Endothelial cell of umbilical vein (primary cell): ENCODE results near the gene IL4R. TPM values are rescaled to one million over a fixed set of nuclear protein-coding genes. Genes with fewer than 3 reads are reported as not detected.

ENCODE experiments used
- BruUV-seq: library from RNA; stranded (reverse); fragments of 400-500 nt; replicated peaks from 2 replicates; lab custom pipeline; 2021; lab: Mats Ljungman, UMichigan
- CTCF ChIA-PET: fragments of 300-600, 350-600 bp; sonication (Branson Sonifier 250); formaldehyde crosslinking; loops from one replicate; lab custom pipeline; 2021; ENCODE audit warnings: antibody characterized with exemption, inconsistent platforms; lab: Charles Lee
- POLR2A ChIA-PET: fragments of 300-600, 350-600 bp; sonication (Branson Sonifier 250); formaldehyde crosslinking; loops from one replicate; lab custom pipeline; 2021; ENCODE audit warnings: antibody characterized with exemption, inconsistent platforms; lab: Charles Lee
- DNase-seq: peaks from one replicate; pipeline ENCODE4 v3.0.0-alpha.2; 2011; ENCODE audit warnings: low read depth, low spot score
- FAIRE-seq: peaks from 2 replicates; lab custom pipeline; 2011; peaks lifted over from hg19 to GRCh38; lab: Jason Lieb, UNC
- H2AFZ ChIP-seq: 2 replicates; pipeline ENCODE4 v1.6.0; 2012; ENCODE audit warnings: low read depth, low read length, control low read depth, inconsistent platforms
- H3K27ac ChIP-seq: 2 replicates; pipeline ENCODE4 v1.5.1; 2011; ENCODE audit warnings: low read depth, mild to moderate bottlenecking, control low read depth, low read length, moderate library complexity; ENCODE audit not compliant: insufficient read depth
- H3K27me3 ChIP-seq, 2 experiments: 2 replicates each; pipeline versions ENCODE4 v1.6.0 to v1.6.1; 2011; ENCODE audit warnings: low read length in 2 of 2, mixed read lengths in 1 of 2; ENCODE audit not compliant: control insufficient read depth in 2 of 2, insufficient read depth in 2 of 2
- H3K36me3 ChIP-seq, 2 experiments: 2 replicates in 1 of 2; 3 replicates in 1 of 2; pipeline ENCODE4 v1.5.1; 2011; ENCODE audit warnings: low read length in 2 of 2, mild to moderate bottlenecking in 1 of 2, moderate library complexity in 1 of 2; ENCODE audit not compliant: control insufficient read depth in 2 of 2, insufficient read depth in 2 of 2; ENCODE audit errors: extremely low read depth in 1 of 2
- H3K4me1 ChIP-seq: 3 replicates; pipeline ENCODE4 v1.5.1; 2011; ENCODE audit warnings: mild to moderate bottlenecking, low read length; ENCODE audit not compliant: control insufficient read depth, insufficient read depth; ENCODE audit errors: extremely low read depth
- H3K4me2 ChIP-seq: 2 replicates; pipeline ENCODE4 v1.6.1; 2011; ENCODE audit warnings: low read length, control low read depth, mixed read lengths; ENCODE audit not compliant: insufficient read depth
- H3K4me3 ChIP-seq, 3 experiments: fragments of 200-600 bp in 1 of 3; sonication (generic), shearing (Covaris generic) in 1 of 3; replicated peaks in 1 of 3; 2 replicates each; pipeline ENCODE4 v1.5.1; 2011 to 2016; ENCODE audit warnings: control low read depth in 3 of 3, low read length in 3 of 3, mild to moderate bottlenecking in 2 of 3, inconsistent platforms in 1 of 3, low read depth in 1 of 3, moderate library complexity in 1 of 3; ENCODE audit not compliant: insufficient read depth in 1 of 3
- H3K79me2 ChIP-seq: 2 replicates; pipeline ENCODE4 v1.6.0; 2012; ENCODE audit warnings: low read length, inconsistent platforms; ENCODE audit not compliant: control insufficient read depth, insufficient read depth
- H3K9ac ChIP-seq: replicated peaks from 2 replicates; pipeline ENCODE3; 2011; ENCODE audit warnings: low read length, control low read depth; ENCODE audit not compliant: insufficient read depth; ENCODE audit errors: extremely low read depth
- H3K9me1 ChIP-seq: replicated peaks from 3 replicates; pipeline ENCODE4 v1.6.0; 2011; ENCODE audit warnings: mild to moderate bottlenecking, low read length; ENCODE audit not compliant: control insufficient read depth, insufficient read depth; ENCODE audit errors: extremely low read depth
- H3K9me3 ChIP-seq: replicated peaks from 2 replicates; pipeline ENCODE4 v1.5.1; 2012; ENCODE audit warnings: low read length, inconsistent platforms; ENCODE audit not compliant: control insufficient read depth, insufficient read depth
- H4K20me1 ChIP-seq: replicated peaks from 2 replicates; pipeline ENCODE3; 2011; ENCODE audit warnings: mild to moderate bottlenecking, low read length; ENCODE audit not compliant: control insufficient read depth, insufficient read depth; ENCODE audit errors: extremely low read depth
- CTCF ChIP-seq, 2 donors: IDR thresholded peaks; 1 replicate in 1 of 2; 2 replicates in 1 of 2; pipeline ENCODE4 v1.5.1; 2011; ENCODE audit warnings: low read length in 2 of 2, mild to moderate bottlenecking in 2 of 2, moderate library complexity in 2 of 2, control low read depth in 1 of 2, inconsistent platforms in 1 of 2, low read depth in 1 of 2; ENCODE audit not compliant: insufficient read depth in 1 of 2; ENCODE audit errors: extremely low read depth in 1 of 2
- EZH2 ChIP-seq: IDR thresholded peaks from 2 replicates; pipeline ENCODE4 v1.6.1; 2012; ENCODE audit warnings: borderline replicate concordance, low read depth, mild to moderate bottlenecking, moderate library complexity, low read length, inconsistent platforms; ENCODE audit not compliant: severe bottlenecking
- FOS ChIP-seq: IDR thresholded peaks from 2 replicates; pipeline ENCODE4 v1.6.1; 2011; ENCODE audit warnings: mild to moderate bottlenecking, low read length, moderate library complexity, borderline replicate concordance; ENCODE audit not compliant: insufficient read depth
- GATA2 ChIP-seq: IDR thresholded peaks from 2 replicates; pipeline ENCODE4 v1.7.0; 2011; ENCODE audit warnings: low read depth, mild to moderate bottlenecking, moderate library complexity, mixed read lengths, low read length; ENCODE audit not compliant: insufficient read length, insufficient read depth
- MYC ChIP-seq: IDR thresholded peaks from one replicate; pipeline ENCODE4 v1.6.1; 2011; ENCODE audit warnings: mild to moderate bottlenecking, low read depth, low read length
- POLR2A ChIP-seq: IDR thresholded peaks from 2 replicates; pipeline ENCODE4 v1.6.1; 2012; ENCODE audit warnings: low read depth, mild to moderate bottlenecking, control low read depth, low read length
- dilution Hi-C: fragments of 300-500 bp; cut with MboI; formaldehyde crosslinking; loops from one replicate; pipeline ENCODE4 v1.15.0; 2019; ENCODE audit warnings: low sequenced_read_pairs; ENCODE audit not compliant: extremely low pct_ligation_motif_present
- intact Hi-C: fragments of 100-400 bp; cut with micrococcal nuclease; formaldehyde crosslinking; loops from one replicate; pipeline ENCODE4 v1.10.0; 2022
- polyA plus RNA-seq, 4 experiments: library from polyadenylated mRNA; depleted of rRNA in 3 of 4; stranded (reverse) in 3 of 4; unstranded in 1 of 4; fragments of >200 nt; gene quantifications; 2 replicates each; pipeline versions ENCODE4 v1.2.1 to v1.2.3, GENCODE V29; 2011 to 2012; ENCODE audit warnings: missing spikeins in 1 of 4
- total RNA-seq: library from RNA; stranded (reverse); gene quantifications from 2 replicates; pipeline ENCODE4 v1.2.3, GENCODE V29; 2021

IL4R gene
- total and polyA plus RNA-seq, 2 donors (not counting 3 experiments of a cell fraction or from before 2014, with no cell fraction given), result 138 to 139 TPM

GRCh38 chr16:27363246-27363632 is 49.5 kb downstream of the IL4R start:
- H4K20me1 ChIP-seq, result no peaks in the 10 kb centered on the region
- TF ChIP-seq CTCF (IDR thresholded peaks at IDR 0.05; ENCODE audit: extremely low read depth in 1 of 2, insufficient read depth in 1 of 2, low read depth in 1 of 2, low read length in 2 of 2) (peak in 1 of 2 donors; percentile 3), MYC (no peak)
- H3K27me3 ChIP-seq, result no peaks in the 10 kb centered on the region
- DNase-seq (no peak), FAIRE-seq (no peak)
- H3K4me1 ChIP-seq, result peaks cover 27% of the 10 kb centered on the region
- peaks cover 10 to 33% of the 10 kb centered on the region in 2 experiments for H3K36me3 ChIP-seq
- no peaks in the 10 kb centered on the region for H3K9me3 ChIP-seq
- CTCF ChIA-PET, result interaction anchor here (3.4 kb wide), 1 partner anchor 128 kb away, joined by 20 read pairs; no protein-coding TSS in a partner anchor
- H3K27ac ChIP-seq, result no peak overlapping the region
- intact Hi-C loops (no loop called here), dilution Hi-C loops (no loop called here)
- no peak overlapping the region for H3K4me2 ChIP-seq
- no peaks in the 10 kb centered on the region for H3K9me1 ChIP-seq
- no peak overlapping the region for H3K9ac ChIP-seq
- no peak overlapping the region for H3K4me3 ChIP-seq
- no peak overlapping the region for H2AFZ ChIP-seq
- H3K79me2 ChIP-seq, result no peaks in the 10 kb centered on the region
- no TSS peak for BruUV-seq
- POLR2A ChIA-PET, result no interaction called here

- H3K9me1 ChIP-seq, result no peaks in the 10 kb centered on the region
These were observed 50.0 kb downstream of the IL4R start for GRCh38 chr16:27363797-27364196.

More at GRCh38 chr16:27363797-27364196, 50.0 kb downstream of the IL4R start:
- H3K36me3 ChIP-seq, result peaks cover 6 to 33% of the 10 kb centered on the region in 2 experiments
- no peaks in the 10 kb centered on the region for H3K27me3 ChIP-seq
- no peak overlapping the region for H2AFZ ChIP-seq
- no peak overlapping the region for H3K9ac ChIP-seq
- H3K27ac ChIP-seq, result no peak overlapping the region
- ChIA-PET POLR2A (no interaction called here), CTCF (interaction anchor here (1.2 to 3.4 kb wide), 2 partner anchors 8 to 129 kb away, joined by 3 to 20 read pairs; no protein-coding TSS in a partner anchor)
- peaks cover 22% of the 10 kb centered on the region for H3K4me1 ChIP-seq
- TF ChIP-seq POLR2A, result no peak
- TF ChIP-seq EZH2, result no peak
- TF ChIP-seq GATA2, result no peak
- TF ChIP-seq FOS, result no peak
- DNase-seq (peak; percentile 20), FAIRE-seq (no peak)
- no peaks in the 10 kb centered on the region for H4K20me1 ChIP-seq
- dilution Hi-C loops, result no loop called here
- intact Hi-C loops, result no loop called here
- no peaks in the 10 kb centered on the region for H3K79me2 ChIP-seq
- no peaks in the 10 kb centered on the region for H3K9me3 ChIP-seq
- no peak overlapping the region for H3K4me2 ChIP-seq
- H3K4me3 ChIP-seq, result no peak overlapping the region
- no TSS peak for BruUV-seq
